H9 (cell line): ENCODE data around the gene CYB5R2. TPM values are rescaled to one million over a fixed set of nuclear protein-coding genes. Genes with fewer than 3 reads are reported as not detected.

Experiments
- DNase-seq: peaks from one replicate; pipeline ENCODE4 v3.0.0-alpha.2; 2017
- H2AFZ ChIP-seq: one replicate; pipeline ENCODE4 v1.6.1; 2013; ENCODE audit warnings: mild to moderate bottlenecking, low read length, control low read depth, moderate library complexity
- H2AK5ac ChIP-seq: 2 replicates; pipeline ENCODE4 v1.6.1; 2013; ENCODE audit warnings: low read length, control low read depth, mixed read lengths; ENCODE audit not compliant: insufficient read length
- H2BK120ac ChIP-seq: one replicate; pipeline ENCODE4 v1.6.1; 2013; ENCODE audit warnings: low read depth, mild to moderate bottlenecking, low read length, control low read depth, inconsistent platforms; ENCODE audit not compliant: poor library complexity, severe bottlenecking
- H2BK12ac ChIP-seq: 2 replicates; pipeline ENCODE4 v1.6.1; 2013; ENCODE audit warnings: low read length, control low read depth, mixed read lengths, low read depth; ENCODE audit not compliant: insufficient read length
- H2BK15ac ChIP-seq: 2 replicates; pipeline ENCODE4 v1.6.1; 2013; ENCODE audit warnings: low read depth, low read length, control low read depth
- H2BK20ac ChIP-seq: one replicate; pipeline ENCODE4 v1.6.1; 2013; ENCODE audit warnings: low read depth, mild to moderate bottlenecking, low read length, control low read depth, inconsistent platforms; ENCODE audit not compliant: poor library complexity, severe bottlenecking
- H2BK5ac ChIP-seq: 2 replicates; pipeline ENCODE4 v1.6.1; 2013; ENCODE audit warnings: low read length, control low read depth, mixed read lengths; ENCODE audit not compliant: insufficient read length
- H3K14ac ChIP-seq: 2 replicates; pipeline ENCODE4 v1.6.1; 2013; ENCODE audit warnings: low read length, control low read depth; ENCODE audit not compliant: insufficient read depth
- H3K18ac ChIP-seq: 2 replicates; pipeline ENCODE4 v1.6.1; 2013; ENCODE audit warnings: low read depth, mild to moderate bottlenecking, mixed read lengths, low read length, control low read depth; ENCODE audit not compliant: insufficient read length
- H3K23ac ChIP-seq: 2 replicates; pipeline ENCODE4 v1.6.1; 2013; ENCODE audit warnings: low read length, control low read depth, mixed read lengths, low read depth; ENCODE audit not compliant: insufficient read length
- H3K23me2 ChIP-seq: 2 replicates; pipeline ENCODE4 v1.6.1; 2013; ENCODE audit warnings: low read depth, mild to moderate bottlenecking, mixed read lengths, low read length, control low read depth; ENCODE audit not compliant: insufficient read length, poor library complexity, severe bottlenecking
- H3K27ac ChIP-seq: 2 replicates; pipeline ENCODE4 v1.5.1; 2013; ENCODE audit warnings: low read length, control low read depth, mixed read lengths, low read depth; ENCODE audit not compliant: insufficient read length
- H3K27me3 ChIP-seq: 2 replicates; pipeline ENCODE4 v1.6.1; 2013; ENCODE audit warnings: low read length, control low read depth, inconsistent platforms; ENCODE audit not compliant: insufficient read depth
- H3K4ac ChIP-seq: 2 replicates; pipeline ENCODE4 v1.6.1; 2013; ENCODE audit warnings: low read depth, mild to moderate bottlenecking, control low read depth, inconsistent platforms, low read length, moderate library complexity
- H3K4me1 ChIP-seq: 2 replicates; pipeline ENCODE4 v1.6.1; 2013; ENCODE audit warnings: low read length, control low read depth, inconsistent platforms; ENCODE audit not compliant: insufficient read depth
- H3K4me2 ChIP-seq: 2 replicates; pipeline ENCODE4 v1.6.1; 2013; ENCODE audit warnings: low read length, control low read depth, mixed read lengths; ENCODE audit not compliant: insufficient read length, insufficient read depth
- H3K56ac ChIP-seq: 2 replicates; pipeline ENCODE4 v1.6.1; 2013; ENCODE audit warnings: low read depth, mild to moderate bottlenecking, mixed read lengths, low read length, control low read depth; ENCODE audit not compliant: insufficient read length
- H3K79me1 ChIP-seq: 2 replicates; pipeline ENCODE4 v1.6.1; 2013; ENCODE audit warnings: low read depth, mild to moderate bottlenecking, moderate library complexity, low read length, control low read depth, inconsistent platforms; ENCODE audit not compliant: insufficient read depth, poor library complexity, severe bottlenecking
- H3K79me2 ChIP-seq: 2 replicates; pipeline ENCODE4 v1.6.1; 2013; ENCODE audit warnings: low read length, control low read depth, inconsistent platforms; ENCODE audit not compliant: insufficient read depth
- H3K9ac ChIP-seq: 2 replicates; pipeline ENCODE4 v1.6.1; 2013; ENCODE audit warnings: low read length, control low read depth, mixed read lengths; ENCODE audit not compliant: insufficient read length; ENCODE audit errors: extremely low read depth
- H3K9me3 ChIP-seq: one replicate; pipeline ENCODE4 v1.6.1; 2013; ENCODE audit warnings: low read depth, low read length, inconsistent platforms; ENCODE audit not compliant: control insufficient read depth
- H3T11ph ChIP-seq: one replicate; pipeline ENCODE4 v1.6.1; 2013; ENCODE audit warnings: mild to moderate bottlenecking, low read length, control low read depth, inconsistent platforms
- H4K20me1 ChIP-seq: one replicate; pipeline ENCODE4 v1.6.1; 2013; ENCODE audit not compliant: control insufficient read depth, insufficient read length, insufficient read depth
- H4K5ac ChIP-seq: 2 replicates; pipeline ENCODE4 v1.6.1; 2013; ENCODE audit warnings: low read depth, mild to moderate bottlenecking, mixed read lengths, low read length, control low read depth; ENCODE audit not compliant: insufficient read length
- H4K8ac ChIP-seq: replicated peaks from 2 replicates; pipeline ENCODE4 v1.6.1; 2013; ENCODE audit warnings: low read length, control low read depth, mixed read lengths, low read depth; ENCODE audit not compliant: insufficient read length
- H4K91ac ChIP-seq: 2 replicates; pipeline ENCODE4 v1.6.1; 2013; ENCODE audit warnings: low read depth, mild to moderate bottlenecking, moderate library complexity, mixed read lengths, low read length, control low read depth; ENCODE audit not compliant: insufficient read length
- H3K27ac Mint-ChIP-seq, 3 experiments: 2 replicates in 2 of 3; 3 replicates in 1 of 3; pipeline ENCODE4 v1.8.0; 2020 to 2021; ENCODE audit warnings: mixed read lengths in 3 of 3, mild to moderate bottlenecking in 1 of 3, moderate library complexity in 1 of 3
- H3K27me3 Mint-ChIP-seq: 2 replicates; pipeline ENCODE4 v1.8.0; 2021; ENCODE audit warnings: low read depth, mild to moderate bottlenecking, moderate library complexity, mixed read lengths
- H3K36me3 Mint-ChIP-seq, 3 experiments: 2 replicates in 2 of 3; 3 replicates in 1 of 3; pipeline ENCODE4 v1.8.0; 2020 to 2021; ENCODE audit warnings: low read depth in 3 of 3, mixed read lengths in 3 of 3; ENCODE audit not compliant: insufficient read depth in 1 of 3
- H3K4me1 Mint-ChIP-seq, 2 experiments: 2 replicates each; pipeline ENCODE4 v1.8.0; 2020; ENCODE audit warnings: mixed read lengths in 2 of 2
- H3K4me3 Mint-ChIP-seq, 2 experiments: 2 replicates in 1 of 2; 3 replicates in 1 of 2; pipeline ENCODE4 v1.8.0; 2020 to 2021; ENCODE audit warnings: mild to moderate bottlenecking in 2 of 2, mixed read lengths in 2 of 2, moderate library complexity in 1 of 2
- H3K9me3 Mint-ChIP-seq, 2 experiments: 2 replicates in 1 of 2; 3 replicates in 1 of 2; pipeline ENCODE4 v1.8.0; 2020; ENCODE audit warnings: mild to moderate bottlenecking in 2 of 2, mixed read lengths in 2 of 2, moderate library complexity in 1 of 2
- CTCF ChIP-seq: fragments of 200-600 bp; sonication (generic); conservative IDR thresholded peaks from 3 replicates; pipeline ENCODE4 v1.8.0; 2021; ENCODE audit warnings: antibody characterized with exemption, mild to moderate bottlenecking
- WGBS: extraction: QIAGEN DNeasy Blood & Tissue Kit; methylation state at CpG from one replicate; pipeline ENCODE4 v1.1.7; 2013; ENCODE audit warnings: missing lambda C conversion rate, low lambda C conversion rate, mixed read lengths; ENCODE audit not compliant: insufficient read length; ENCODE audit errors: extremely low coverage; 5-methylcytosine and 5-hydroxymethylcytosine counted together
- total RNA-seq: library from RNA; stranded (reverse); gene quantifications from 2 replicates; pipeline ENCODE4 v1.2.1, GENCODE V29; 2021

Gene CYB5R2
- total RNA-seq, 1 experiment from 2014 or later: 44.5 TPM

- H3K27me3 Mint-ChIP-seq: peaks cover 13% of the 10 kb centered on the region; the same call in 1 of the 2 replicates
- H4K91ac ChIP-seq: no peak overlapping the region
- no CpG with 5 or more reads among the region's 5 CpGs for WGBS
Measured at GRCh38 chr11:7696424-7696823, 23.1 kb upstream of the CYB5R2 start.

More at GRCh38 chr11:7696424-7696823, 23.1 kb upstream of the CYB5R2 start:
- no peaks in the 10 kb centered on the region for H3K36me3 Mint-ChIP-seq
- peaks cover 13 to 18% of the 10 kb centered on the region in 2 experiments for H3K4me1 Mint-ChIP-seq
- no peak overlapping the region for H2BK12ac ChIP-seq
- H3K14ac ChIP-seq: no peak overlapping the region
- H3K23me2 ChIP-seq: no peaks in the 10 kb centered on the region
- H2AK5ac ChIP-seq: no peak overlapping the region
- no peak overlapping the region for H3K27ac ChIP-seq
- no peak overlapping the region for H3K9ac ChIP-seq
- H3K23ac ChIP-seq: no peak overlapping the region
- no peak overlapping the region for H3K56ac ChIP-seq
- H3T11ph ChIP-seq: no peak overlapping the region
- no peak overlapping the region for H4K8ac ChIP-seq
- H3K79me2 ChIP-seq: no peaks in the 10 kb centered on the region
- H3K18ac ChIP-seq: no peak overlapping the region
- TF ChIP-seq CTCF: no peak
- no peaks in the 10 kb centered on the region for H3K27me3 ChIP-seq
- no peak overlapping the region for H2BK5ac ChIP-seq
- H3K4me3 Mint-ChIP-seq: no peak overlapping the region
- H2BK20ac ChIP-seq: no peak overlapping the region
- no peak overlapping the region for H2BK15ac ChIP-seq
- no peaks in the 10 kb centered on the region for H3K4me1 ChIP-seq
- no peak overlapping the region for H4K5ac ChIP-seq
- no peak overlapping the region for H3K4me2 ChIP-seq
- peak overlapping the region; percentile 44 for H2BK120ac ChIP-seq
- H3K79me1 ChIP-seq: no peaks in the 10 kb centered on the region
- DNase-seq: no peak
- no peak overlapping the region for H3K27ac Mint-ChIP-seq
- no peak overlapping the region for H3K4ac ChIP-seq
- H3K9me3 ChIP-seq: no peaks in the 10 kb centered on the region
- no peaks in the 10 kb centered on the region; a peak in 1 of 5 replicates for H3K9me3 Mint-ChIP-seq
- H2AFZ ChIP-seq: no peak overlapping the region
- no peaks in the 10 kb centered on the region for H4K20me1 ChIP-seq
